Ishikawa (cell line): ENCODE measurements around the gene SEC22C.

Experiments
- CEBPB ChIP-seq: IDR thresholded peaks from 2 replicates; pipeline ENCODE4 v1.6.1; 2012
- CREB1 ChIP-seq: IDR thresholded peaks from 2 replicates; pipeline ENCODE4 v1.6.1; 2012; ENCODE audit warnings: low read depth
- EGR1 ChIP-seq: IDR thresholded peaks from 2 replicates; pipeline ENCODE4 v1.6.1; 2012
- EP300 ChIP-seq: IDR thresholded peaks from 2 replicates; pipeline ENCODE4 v1.6.1; 2012; ENCODE audit warnings: borderline replicate concordance
- FOXM1 ChIP-seq: IDR thresholded peaks from 2 replicates; pipeline ENCODE4 v1.6.1; 2012; ENCODE audit warnings: low read depth, borderline replicate concordance
- MAX ChIP-seq: IDR thresholded peaks from 2 replicates; pipeline ENCODE4 v1.6.1; 2012
- NFIC ChIP-seq: IDR thresholded peaks from 2 replicates; pipeline ENCODE4 v1.6.1; 2012
- RAD21 ChIP-seq: IDR thresholded peaks from 2 replicates; pipeline ENCODE4 v1.6.1; 2012; ENCODE audit warnings: low read depth
- REST ChIP-seq: IDR thresholded peaks from 2 replicates; pipeline ENCODE4 v1.6.1; 2012; ENCODE audit warnings: low read depth, mild to moderate bottlenecking
- TAF1 ChIP-seq: IDR thresholded peaks from 2 replicates; pipeline ENCODE4 v1.6.1; 2012; ENCODE audit warnings: low read depth, mild to moderate bottlenecking
- TCF12 ChIP-seq: IDR thresholded peaks from 2 replicates; pipeline ENCODE4 v1.6.1; 2012; ENCODE audit warnings: low read depth
- TEAD4 ChIP-seq: IDR thresholded peaks from 2 replicates; pipeline ENCODE4 v1.6.1; 2012
- USF1 ChIP-seq: IDR thresholded peaks from 2 replicates; pipeline ENCODE4 v1.6.1; 2012
- YY1 ChIP-seq: IDR thresholded peaks from 2 replicates; pipeline ENCODE4 v1.6.1; 2012; ENCODE audit warnings: low read depth
- ZBTB7A ChIP-seq: IDR thresholded peaks from 2 replicates; pipeline ENCODE4 v1.6.1; 2012; ENCODE audit warnings: low read depth

Gene SEC22C

GRCh38 chr3:42595682-42596081, 13.9 kb upstream of the SEC22C start:
- no peak for TF ChIP-seq EP300
- TF ChIP-seq NFIC, result no peak
- TF ChIP-seq REST, result no peak
- no peak for TF ChIP-seq TAF1
- no peak for TF ChIP-seq FOXM1
- TF ChIP-seq RAD21, result no peak
- TF ChIP-seq CREB1, result no peak
- TF ChIP-seq CEBPB, result no peak
- no peak for TF ChIP-seq ZBTB7A
- TF ChIP-seq TCF12, result no peak
- TF ChIP-seq USF1, result no peak
- TF ChIP-seq TEAD4, result no peak
- no peak for TF ChIP-seq MAX
- TF ChIP-seq YY1, result no peak

GRCh38 chr3:42593635-42594034, 11.9 kb upstream of the SEC22C start:
- TF ChIP-seq CEBPB (no peak), RAD21 (no peak), YY1 (no peak), TEAD4 (no peak), FOXM1 (no peak), TCF12 (no peak), EP300 (no peak), USF1 (no peak), EGR1 (no peak), MAX (no peak), REST (no peak), ZBTB7A (no peak)

GRCh38 chr3:42591811-42592210, 10.0 kb upstream of the SEC22C start:
- TF ChIP-seq YY1 (no peak), CREB1 (no peak), RAD21 (no peak), CEBPB (no peak), TCF12 (no peak), USF1 (no peak), ZBTB7A (no peak), TAF1 (no peak)

- TF ChIP-seq EP300, result no peak
- TF ChIP-seq TAF1, result no peak
- TF ChIP-seq CEBPB, result no peak
These were observed 9.4 kb upstream of the SEC22C start for GRCh38 chr3:42590989-42591756.

- TF ChIP-seq RAD21 (no peak), EP300 (no peak), USF1 (no peak), YY1 (no peak), REST (no peak)
These were observed 7.8 kb upstream of the SEC22C start for GRCh38 chr3:42589382-42590109.
